CD4-positive, alpha-beta T cell treated with Interferon alpha-2 for 1 hour (primary cell): ENCODE results near the gene DNAJC6.
"Not testable (repeated sequence)": the region's sequence is repeated elsewhere in the genome, so short reads cannot be mapped to it uniquely, and the experiment has no call there.

ENCODE experiments used
- DNase-seq, 2 donors: peaks; one replicate each; pipeline ENCODE4 v3.0.0-alpha.2; 2020 to 2022

Gene DNAJC6

GRCh38 chr1:65435987-65436386, 126.6 kb downstream of the DNAJC6 start:
- no peak for DNase-seq

- no peak for DNase-seq
Observed at GRCh38 chr1:65437616-65438015, 128.3 kb downstream of the DNAJC6 start.

- no peak for DNase-seq
Observed at GRCh38 chr1:65440322-65440900, 131.1 kb downstream of the DNAJC6 start.

GRCh38 chr1:65440915-65441314, 131.6 kb downstream of the DNAJC6 start:
- DNase-seq, result no peak

GRCh38 chr1:65441464-65441863, 132.1 kb downstream of the DNAJC6 start:
- no peak for DNase-seq

- no peak for DNase-seq
Observed at GRCh38 chr1:65442442-65442841, 133.1 kb downstream of the DNAJC6 start.

- DNase-seq, result no peak
Observed at GRCh38 chr1:65443647-65444046, 134.3 kb downstream of the DNAJC6 start.

- DNase-seq, result no peak
Observed at GRCh38 chr1:65444128-65444640, 134.8 kb downstream of the DNAJC6 start.

- no peak for DNase-seq
Observed at GRCh38 chr1:65445837-65446236, 136.5 kb downstream of the DNAJC6 start.

GRCh38 chr1:65449214-65449823, 140.0 kb downstream of the DNAJC6 start:
- DNase-seq, result no peak

- DNase-seq, result not testable (repeated sequence)
Observed at GRCh38 chr1:65455678-65456077, 146.3 kb downstream of the DNAJC6 start.

GRCh38 chr1:65456481-65456880, 147.1 kb downstream of the DNAJC6 start:
- no peak for DNase-seq

- no peak for DNase-seq
Observed at GRCh38 chr1:65457868-65458267, 148.5 kb downstream of the DNAJC6 start.

GRCh38 chr1:65458730-65459396, 149.5 kb downstream of the DNAJC6 start:
- DNase-seq, result no peak

GRCh38 chr1:65459397-65459768, 150.0 kb downstream of the DNAJC6 start:
- DNase-seq, result no peak
